Activated naive CD4-positive, alpha-beta T cell treated with anti-CD3 and anti-CD28 coated beads for 36 hours (primary cell): Measurements from ENCODE around the gene MIEF1. TPM values are rescaled to one million over a fixed set of nuclear protein-coding genes. Genes with fewer than 3 reads are reported as not detected.

Experiments used
- CTCF ChIA-PET: fragments of 350-600 bp; sonication (Branson Sonifier 250); formaldehyde crosslinking; loops from one replicate; lab custom pipeline; 2021; ENCODE audit warnings: antibody characterized with exemption; lab: Charles Lee
- DNase-seq: peaks from one replicate; pipeline ENCODE4 v3.0.0-alpha.2; 2020
- H3K27ac Mint-ChIP-seq: one replicate; pipeline ENCODE4 v1.8.0; 2021; ENCODE audit warnings: mild to moderate bottlenecking, mixed read lengths
- H3K27me3 Mint-ChIP-seq: one replicate; pipeline ENCODE4 v1.8.0; 2021; ENCODE audit warnings: low read depth, mixed read lengths
- H3K36me3 Mint-ChIP-seq: one replicate; pipeline ENCODE4 v1.8.0; 2021; ENCODE audit warnings: low read depth, mixed read lengths
- H3K4me1 Mint-ChIP-seq: one replicate; pipeline ENCODE4 v1.8.0; 2021; ENCODE audit warnings: low read depth, mixed read lengths
- H3K4me3 Mint-ChIP-seq: one replicate; pipeline ENCODE4 v1.8.0; 2021; ENCODE audit warnings: mild to moderate bottlenecking, moderate library complexity, mixed read lengths
- H3K9me3 Mint-ChIP-seq: one replicate; pipeline ENCODE4 v1.8.0; 2021; ENCODE audit warnings: mixed read lengths
- intact Hi-C: fragments of 100-400 bp; cut with micrococcal nuclease; formaldehyde crosslinking; loops from one replicate; pipeline ENCODE4 v1.15.1; 2023
- total RNA-seq, 2 experiments: library from RNA; stranded (reverse); gene quantifications; one replicate each; pipeline ENCODE4 v1.2.3, GENCODE V29; 2021

The MIEF1 gene
- total RNA-seq, 2 experiments from 2014 or later, result 33.3 to 35.1 TPM

DNA sequence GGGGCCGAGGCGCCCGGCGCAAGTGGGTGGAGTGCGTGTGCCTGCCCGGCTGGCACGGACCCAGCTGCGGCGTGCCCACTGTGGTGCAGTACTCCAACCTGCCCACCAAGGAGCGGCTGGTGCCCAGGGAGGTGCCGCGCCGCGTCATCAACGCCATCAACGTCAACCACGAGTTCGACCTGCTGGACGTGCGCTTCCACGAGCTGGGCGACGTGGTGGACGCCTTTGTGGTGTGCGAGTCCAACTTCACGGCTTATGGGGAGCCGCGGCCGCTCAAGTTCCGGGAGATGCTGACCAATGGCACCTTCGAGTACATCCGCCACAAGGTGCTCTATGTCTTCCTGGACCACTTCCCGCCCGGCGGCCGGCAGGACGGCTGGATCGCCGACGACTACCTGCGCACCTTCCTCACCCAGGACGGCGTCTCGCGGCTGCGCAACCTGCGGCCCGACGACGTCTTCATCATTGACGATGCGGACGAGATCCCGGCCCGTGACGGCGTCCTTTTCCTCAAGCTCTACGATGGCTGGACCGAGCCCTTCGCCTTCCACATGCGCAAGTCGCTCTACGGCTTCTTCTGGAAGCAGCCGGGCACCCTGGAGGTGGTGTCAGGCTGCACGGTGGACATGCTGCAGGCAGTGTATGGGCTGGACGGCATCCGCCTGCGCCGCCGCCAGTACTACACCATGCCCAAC lies 14.1 kb upstream of the MIEF1 start:
- CTCF ChIA-PET, result no interaction called here
- intact Hi-C loops, result no loop called here
- Mint-ChIP-seq H3K4me1 (peaks cover 5% of the 10 kb centered on the region), H3K27me3 (no peaks in the 10 kb centered on the region), H3K9me3 (no peaks in the 10 kb centered on the region), H3K36me3 (no peaks in the 10 kb centered on the region), H3K27ac (no peak overlapping the region), H3K4me3 (no peak overlapping the region)
- DNase-seq, result no peak

DNA sequence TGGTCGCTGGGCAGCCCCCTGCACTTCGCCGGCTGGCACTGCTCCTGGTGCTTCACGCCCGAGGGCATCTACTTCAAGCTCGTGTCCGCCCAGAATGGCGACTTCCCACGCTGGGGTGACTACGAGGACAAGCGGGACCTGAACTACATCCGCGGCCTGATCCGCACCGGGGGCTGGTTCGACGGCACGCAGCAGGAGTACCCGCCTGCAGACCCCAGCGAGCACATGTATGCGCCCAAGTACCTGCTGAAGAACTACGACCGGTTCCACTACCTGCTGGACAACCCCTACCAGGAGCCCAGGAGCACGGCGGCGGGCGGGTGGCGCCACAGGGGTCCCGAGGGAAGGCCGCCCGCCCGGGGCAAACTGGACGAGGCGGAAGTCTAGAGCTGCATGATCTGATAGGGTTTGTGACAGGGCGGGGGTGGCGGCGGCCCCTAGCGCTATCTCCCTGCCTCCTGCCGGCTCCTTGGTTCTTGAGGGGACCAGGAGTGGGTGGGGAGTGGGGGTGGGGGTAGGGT lies 13.5 kb upstream of the MIEF1 start:
- intact Hi-C loops, result no loop called here
- no peaks in the 10 kb centered on the region for H3K27me3 Mint-ChIP-seq
- no peaks in the 10 kb centered on the region for H3K36me3 Mint-ChIP-seq
- H3K4me1 Mint-ChIP-seq, result peaks cover 5% of the 10 kb centered on the region
- DNase-seq, result no peak
- H3K4me3 Mint-ChIP-seq, result no peak overlapping the region
- no peak overlapping the region for H3K27ac Mint-ChIP-seq
- no peaks in the 10 kb centered on the region for H3K9me3 Mint-ChIP-seq
- CTCF ChIA-PET, result no interaction called here

DNA sequence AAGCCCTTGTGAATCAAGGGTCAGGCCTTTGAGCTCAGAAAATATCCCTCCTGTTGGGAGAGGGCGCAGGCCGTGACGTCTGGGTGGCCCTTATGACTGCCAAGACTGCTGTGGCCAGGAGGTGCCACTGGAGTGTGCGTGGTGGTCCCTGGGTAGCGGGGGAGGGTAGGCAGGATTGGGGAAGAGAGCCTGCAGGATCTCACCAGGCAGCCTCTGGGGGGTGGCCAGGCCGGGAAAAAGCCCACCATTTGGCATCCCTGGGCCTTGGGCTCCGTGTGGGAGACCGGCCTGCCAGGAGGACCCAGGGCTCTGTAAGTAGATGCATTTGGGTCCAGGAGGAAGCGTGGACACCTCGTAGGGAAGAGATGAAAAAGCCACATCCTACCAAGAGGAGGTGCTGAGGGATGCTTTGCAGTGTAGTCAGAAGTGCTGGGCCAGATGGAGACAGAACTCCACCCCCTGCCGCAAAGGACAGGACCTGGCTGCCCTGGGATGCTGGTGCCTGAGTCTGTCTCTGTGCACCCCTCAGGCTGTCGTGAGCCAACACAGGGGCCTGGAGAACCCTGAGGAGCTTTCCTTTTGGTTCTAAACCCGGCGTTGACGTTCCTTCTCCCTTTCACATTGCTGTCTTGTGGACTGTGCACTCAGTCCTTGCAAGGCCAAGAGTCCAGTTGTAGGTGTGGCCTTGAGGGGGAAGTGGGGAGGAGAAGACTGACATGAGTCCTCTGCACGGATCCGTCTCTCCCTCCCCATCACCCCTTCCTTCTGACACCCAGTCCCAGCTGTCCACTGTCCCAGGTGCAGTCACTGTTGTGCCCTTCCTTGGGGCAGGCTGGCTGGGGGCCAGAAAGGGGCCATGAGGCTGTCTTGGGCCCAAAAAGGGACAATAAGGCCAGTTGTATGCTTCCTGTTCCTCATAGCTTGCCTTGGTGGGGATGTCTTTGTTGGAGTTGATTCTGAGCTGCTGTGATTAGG lies 12.7 kb upstream of the MIEF1 start:
- no peak for DNase-seq
- no peaks in the 10 kb centered on the region for H3K27me3 Mint-ChIP-seq
- CTCF ChIA-PET, result interaction anchor here (0.9 to 10.8 kb wide), 3 partner anchors 28 to 45 kb away, joined by 3 to 208 read pairs (median 5); partner anchors contain the start of gene RPS19BP1
- H3K4me1 Mint-ChIP-seq, result peaks cover 5% of the 10 kb centered on the region
- H3K9me3 Mint-ChIP-seq, result no peaks in the 10 kb centered on the region
- no peaks in the 10 kb centered on the region for H3K36me3 Mint-ChIP-seq
- H3K27ac Mint-ChIP-seq, result no peak overlapping the region
- no peak overlapping the region for H3K4me3 Mint-ChIP-seq
- intact Hi-C loops, result loop anchor here (5.0 kb wide), 1 partner anchor 77 kb away; no protein-coding TSS in a partner anchor

DNA sequence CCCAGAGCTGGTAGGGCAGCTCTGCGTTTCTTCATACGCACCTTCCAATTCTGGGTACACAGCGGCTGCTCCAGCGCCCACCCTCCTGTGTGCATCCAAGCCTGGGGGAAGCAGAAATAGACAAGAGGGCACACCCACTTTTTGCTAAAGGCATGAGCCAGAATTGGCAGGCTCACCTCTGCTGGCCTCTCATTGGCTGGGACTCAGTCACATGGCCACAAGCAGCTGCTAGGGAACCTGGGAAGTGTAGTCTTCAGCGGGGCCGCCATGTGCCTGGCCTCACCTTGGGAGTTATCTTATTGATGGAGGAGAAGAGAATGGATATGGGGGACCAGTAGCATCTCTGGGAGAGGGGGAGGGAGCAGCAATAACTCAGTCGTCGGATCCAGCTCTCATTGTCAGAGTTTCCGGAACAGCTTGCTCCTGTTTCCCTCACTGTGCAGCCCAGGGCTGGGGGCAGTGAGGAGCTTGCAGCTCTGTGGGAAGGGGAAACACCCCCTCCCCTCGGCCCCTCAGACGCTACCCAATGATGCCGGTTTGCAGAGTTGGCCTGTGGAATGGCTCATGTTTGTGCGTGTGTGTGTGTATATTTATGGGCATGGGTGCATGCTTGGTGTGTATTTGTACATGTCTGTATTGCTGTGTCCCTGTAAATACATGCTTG lies 11.8 kb upstream of the MIEF1 start:
- H3K9me3 Mint-ChIP-seq, result no peaks in the 10 kb centered on the region
- no peaks in the 10 kb centered on the region for H3K36me3 Mint-ChIP-seq
- peak; percentile 85 for DNase-seq
- intact Hi-C loops, result loop anchor here (5.0 kb wide), 1 partner anchor 78 kb away; no protein-coding TSS in a partner anchor
- H3K4me3 Mint-ChIP-seq, result no peak overlapping the region
- H3K4me1 Mint-ChIP-seq, result peaks cover 5% of the 10 kb centered on the region
- H3K27me3 Mint-ChIP-seq, result no peaks in the 10 kb centered on the region
- no peak overlapping the region for H3K27ac Mint-ChIP-seq
- CTCF ChIA-PET, result interaction anchor here (0.9 to 10.8 kb wide), 5 partner anchors 27 to 90 kb away, joined by 3 to 208 read pairs (median 5); partner anchors contain the start of genes RPS19BP1 and TAB1

DNA sequence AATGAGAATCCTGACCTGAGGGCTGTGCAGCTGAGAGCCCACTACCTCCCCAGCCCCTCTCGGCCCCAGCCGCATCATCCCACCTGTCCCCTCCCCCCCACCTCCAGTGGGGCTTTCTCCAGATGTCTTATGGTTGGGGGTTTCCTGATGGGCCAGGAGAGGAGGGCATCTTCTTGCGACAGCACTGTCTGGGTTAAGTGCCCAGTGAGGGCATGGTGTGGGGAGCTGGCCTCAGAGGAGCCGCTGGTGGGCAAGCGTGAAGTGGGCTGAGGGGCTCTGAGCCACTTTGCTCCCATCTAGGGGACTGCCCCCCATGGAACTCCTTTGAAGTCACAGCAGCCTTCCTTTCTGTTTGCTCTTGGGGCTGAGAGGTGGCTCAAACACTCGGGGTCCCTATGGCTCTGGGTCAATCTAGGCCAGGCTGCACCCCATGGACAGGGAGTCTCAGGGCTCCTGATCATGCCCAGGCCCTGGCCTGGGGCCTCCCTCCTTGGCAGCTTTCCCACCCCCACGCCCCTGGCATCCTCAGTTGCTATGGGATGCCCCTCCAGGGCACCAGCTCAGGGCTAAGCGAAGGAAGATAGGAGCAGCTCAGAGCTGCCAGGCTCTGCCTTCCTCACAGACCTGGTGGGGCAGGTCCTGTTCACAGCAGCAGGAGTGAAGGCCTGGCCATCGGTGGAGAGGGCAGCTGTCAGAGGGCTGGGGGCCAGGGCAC lies 11.0 kb upstream of the MIEF1 start:
- DNase-seq, result no peak
- no peak overlapping the region for H3K4me3 Mint-ChIP-seq
- H3K9me3 Mint-ChIP-seq, result no peaks in the 10 kb centered on the region
- intact Hi-C loops, result loop anchor here (5.0 kb wide), 1 partner anchor 79 kb away; no protein-coding TSS in a partner anchor
- no peaks in the 10 kb centered on the region for H3K36me3 Mint-ChIP-seq
- no peaks in the 10 kb centered on the region for H3K27me3 Mint-ChIP-seq
- H3K27ac Mint-ChIP-seq, result no peak overlapping the region
- CTCF ChIA-PET, result interaction anchor here (0.9 to 10.8 kb wide), 5 partner anchors 36 to 217 kb away, joined by 3 to 208 read pairs (median 5); partner anchors contain the start of genes RPS19BP1 and TAB1
- H3K4me1 Mint-ChIP-seq, result peaks cover 5% of the 10 kb centered on the region

DNA sequence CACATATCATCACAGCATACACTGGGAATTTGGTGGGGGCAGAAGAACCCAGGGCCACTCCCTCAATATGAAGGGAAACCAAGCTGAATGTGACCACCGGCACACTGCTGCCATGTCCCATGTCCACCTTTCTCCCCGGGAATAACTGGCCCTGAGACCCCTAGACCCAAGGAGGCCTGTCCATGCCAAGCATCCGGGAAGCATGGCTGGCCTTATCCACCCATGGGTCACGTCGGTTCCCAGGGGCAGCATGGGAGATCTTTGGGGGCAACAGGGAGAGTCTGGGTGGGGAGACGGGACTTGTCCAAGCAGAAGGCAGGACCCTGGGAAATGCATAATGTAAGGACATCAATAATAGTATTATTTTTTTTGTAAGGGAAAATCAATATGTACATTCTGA lies 10.4 kb upstream of the MIEF1 start:
- no peak for DNase-seq
- no peaks in the 10 kb centered on the region for H3K9me3 Mint-ChIP-seq
- peaks cover 8% of the 10 kb centered on the region for H3K4me1 Mint-ChIP-seq
- no peak overlapping the region for H3K4me3 Mint-ChIP-seq
- intact Hi-C loops, result loop anchor here (5.0 kb wide), 1 partner anchor 79 kb away; no protein-coding TSS in a partner anchor
- CTCF ChIA-PET, result interaction anchor here (1.1 to 10.8 kb wide), 3 partner anchors 36 to 216 kb away, joined by 3 to 208 read pairs (median 5); partner anchors contain the start of genes RPS19BP1 and TAB1
- no peaks in the 10 kb centered on the region for H3K27me3 Mint-ChIP-seq
- H3K36me3 Mint-ChIP-seq, result no peaks in the 10 kb centered on the region
- no peak overlapping the region for H3K27ac Mint-ChIP-seq

DNA sequence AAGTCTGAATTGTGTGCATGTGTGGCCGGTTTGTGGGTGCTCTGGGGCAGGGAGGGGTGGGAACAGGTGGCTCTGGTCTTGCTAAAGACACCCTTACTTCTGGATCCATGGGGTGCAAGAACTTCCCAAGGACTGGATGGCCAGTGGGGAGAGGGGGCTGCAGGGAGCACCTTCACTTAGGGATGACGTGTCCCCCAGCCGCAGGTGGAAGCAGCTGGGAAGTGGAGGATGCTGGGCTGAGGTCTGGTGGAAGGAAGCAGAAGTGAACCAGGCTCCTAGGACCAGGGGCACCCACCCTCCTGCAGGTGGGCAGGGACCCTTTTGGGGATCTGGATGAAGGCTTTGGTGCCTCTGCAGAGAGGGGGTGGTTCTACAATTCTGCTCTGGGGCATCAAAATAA lies 9.9 kb upstream of the MIEF1 start:
- Mint-ChIP-seq H3K9me3 (no peaks in the 10 kb centered on the region), H3K27me3 (no peaks in the 10 kb centered on the region), H3K4me3 (no peak overlapping the region), H3K27ac (no peak overlapping the region), H3K36me3 (no peaks in the 10 kb centered on the region), H3K4me1 (peaks cover 8% of the 10 kb centered on the region)
- CTCF ChIA-PET, result interaction anchor here (0.7 to 10.8 kb wide), 5 partner anchors 8 to 216 kb away, joined by 3 to 208 read pairs (median 5); partner anchors contain the start of gene RPS19BP1
- DNase-seq, result no peak
- intact Hi-C loops, result loop anchor here (5.0 kb wide), 1 partner anchor 80 kb away; no protein-coding TSS in a partner anchor

DNA sequence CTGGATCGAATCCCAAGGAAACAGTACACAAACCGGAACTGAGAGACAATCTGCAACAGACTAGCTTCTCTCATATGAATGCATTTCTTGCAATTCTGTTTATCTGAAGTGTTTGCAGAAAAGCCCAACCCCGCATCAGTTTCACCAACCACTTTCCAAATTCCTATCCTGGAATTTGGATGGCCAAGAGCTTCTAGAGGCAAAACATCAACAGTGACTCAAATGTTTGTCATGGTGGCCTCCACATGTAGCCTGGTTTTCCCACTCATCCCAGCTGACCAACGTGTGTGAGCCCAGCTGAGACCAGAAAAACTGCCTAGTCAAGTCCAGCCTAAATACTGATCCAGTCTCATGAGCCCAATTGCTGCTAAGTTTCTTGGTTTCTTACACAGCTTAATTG lies 8.3 kb upstream of the MIEF1 start:
- no peaks in the 10 kb centered on the region for H3K27me3 Mint-ChIP-seq
- no peaks in the 10 kb centered on the region for H3K9me3 Mint-ChIP-seq
- H3K27ac Mint-ChIP-seq, result no peak overlapping the region
- no peaks in the 10 kb centered on the region for H3K36me3 Mint-ChIP-seq
- CTCF ChIA-PET, result interaction anchor here (0.7 to 10.8 kb wide), 14 partner anchors 8 to 162 kb away, joined by 3 to 208 read pairs (median 4); partner anchors contain the start of genes MIEF1, RPS19BP1 and TAB1
- H3K4me1 Mint-ChIP-seq, result peaks cover 8% of the 10 kb centered on the region
- intact Hi-C loops, result loop anchor here (5.0 kb wide), 1 partner anchor 81 kb away; no protein-coding TSS in a partner anchor
- no peak for DNase-seq
- no peak overlapping the region for H3K4me3 Mint-ChIP-seq

DNA sequence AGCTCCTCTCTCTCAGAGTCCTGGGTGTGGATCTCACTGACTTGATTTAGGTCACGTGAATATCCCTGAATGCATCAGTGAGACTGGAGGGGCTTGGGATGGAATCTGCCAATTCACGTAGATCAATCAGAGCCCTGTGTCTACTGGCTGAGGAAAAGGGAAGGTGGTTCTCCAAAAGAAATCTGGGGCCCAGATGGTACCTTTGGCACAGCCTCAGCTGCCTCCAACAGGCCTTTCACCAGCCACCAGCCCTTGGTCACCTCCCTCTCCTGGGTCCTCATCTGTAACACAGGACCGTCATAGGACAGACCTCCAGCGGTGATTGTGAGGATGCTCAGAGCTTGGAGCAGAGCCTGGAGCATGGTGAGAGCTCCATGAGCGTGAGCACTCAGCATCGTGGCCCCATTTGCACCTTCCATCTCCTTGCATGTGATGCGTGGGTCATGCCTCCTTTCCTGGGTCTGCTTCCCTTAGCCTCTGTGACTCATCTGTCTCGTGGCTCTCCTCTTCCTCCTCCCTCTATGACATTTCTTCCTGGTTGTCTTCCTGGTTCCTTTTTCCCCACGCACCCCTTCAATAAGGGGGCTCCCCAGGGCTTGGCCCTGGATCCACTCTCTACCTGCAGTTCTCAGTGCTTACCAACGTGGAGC lies 7.5 kb upstream of the MIEF1 start:
- H3K4me3 Mint-ChIP-seq, result no peak overlapping the region
- no peaks in the 10 kb centered on the region for H3K9me3 Mint-ChIP-seq
- no peak overlapping the region for H3K27ac Mint-ChIP-seq
- H3K27me3 Mint-ChIP-seq, result no peaks in the 10 kb centered on the region
- no peaks in the 10 kb centered on the region for H3K36me3 Mint-ChIP-seq
- peaks cover 8% of the 10 kb centered on the region for H3K4me1 Mint-ChIP-seq
- CTCF ChIA-PET, result interaction anchor here (0.7 to 10.8 kb wide), 10 partner anchors 11 to 163 kb away, joined by 3 to 208 read pairs (median 5); partner anchors contain the start of genes RPS19BP1 and TAB1
- intact Hi-C loops, result loop anchor here (1.0 to 5.0 kb wide), 2 partner anchors 35 to 82 kb away; no protein-coding TSS in a partner anchor
- DNase-seq, result no peak

DNA sequence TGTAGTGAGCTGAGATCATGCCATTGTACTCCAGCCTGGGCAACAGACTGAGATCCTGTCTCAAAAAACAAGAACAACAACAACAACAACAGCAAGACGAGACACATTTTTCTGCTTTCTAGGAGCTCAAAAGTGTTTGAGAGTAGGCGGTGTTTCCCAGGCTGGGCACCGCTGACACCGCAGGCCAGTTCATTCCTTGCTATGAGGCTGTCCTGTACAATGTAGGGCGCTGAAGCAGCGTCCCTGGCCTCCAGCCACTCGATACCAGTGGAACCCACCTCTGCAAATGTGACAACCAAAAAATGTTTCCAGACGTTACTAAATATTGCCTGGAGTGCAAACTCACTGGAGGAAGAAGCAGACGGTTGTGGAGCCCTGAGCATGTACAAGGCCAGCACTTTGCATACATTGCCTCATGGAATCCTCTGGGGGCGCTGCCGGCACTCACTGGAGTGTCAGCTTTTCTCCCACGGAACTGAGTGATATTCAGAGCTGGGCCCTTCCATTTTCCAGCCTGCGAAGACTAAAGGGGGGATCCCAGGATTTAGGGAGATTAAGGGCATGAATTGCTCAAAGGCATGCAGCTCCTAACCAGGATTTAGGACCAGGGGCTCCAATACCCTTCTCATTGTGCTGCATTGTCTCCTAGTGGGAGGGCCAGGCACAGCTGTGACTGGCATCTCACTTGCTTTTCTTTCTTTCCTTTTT lies 5.8 kb upstream of the MIEF1 start:
- intact Hi-C loops, result no loop called here
- CTCF ChIA-PET, result interaction anchor here (0.6 to 10.8 kb wide), 17 partner anchors 13 to 866 kb away, joined by 3 to 208 read pairs (median 4); partner anchors contain the start of gene RPS19BP1
- peak; percentile 74 for DNase-seq
- peaks cover 3% of the 10 kb centered on the region for H3K4me1 Mint-ChIP-seq
- H3K4me3 Mint-ChIP-seq, result no peak overlapping the region
- H3K9me3 Mint-ChIP-seq, result no peaks in the 10 kb centered on the region
- no peak overlapping the region for H3K27ac Mint-ChIP-seq
- H3K36me3 Mint-ChIP-seq, result no peaks in the 10 kb centered on the region
- no peaks in the 10 kb centered on the region for H3K27me3 Mint-ChIP-seq
